Upper lobe of left lung (tissue), 4 donors: Measurements from ENCODE around the gene MYO1G.

Experiments
- EP300 ChIP-seq, 4 donors: sonication (generic); formaldehyde crosslinking; IDR thresholded peaks; one replicate each; pipeline ENCODE4 v1.5.1; 2017; ENCODE audit warnings: antibody characterized with exemption in 4 of 4, control low read depth in 2 of 4
- POLR2A ChIP-seq, 4 donors: fragments of 450-650 bp; IDR thresholded peaks; one replicate each; pipeline ENCODE4 v1.5.1; 2016 to 2017; ENCODE audit warnings: antibody characterized with exemption in 4 of 4, mild to moderate bottlenecking in 2 of 4
- TF ChIP-seq, protein P1 (sequence below), 6 experiments: fragments of 450-650 bp in 4 of 6; fragments of 200-600 bp in 2 of 6; sonication (generic) in 2 of 6; IDR thresholded peaks; one replicate each; pipeline ENCODE4 v1.5.1; 2016 to 2019; ENCODE audit warnings: antibody characterized with exemption in 6 of 6

DNA sequence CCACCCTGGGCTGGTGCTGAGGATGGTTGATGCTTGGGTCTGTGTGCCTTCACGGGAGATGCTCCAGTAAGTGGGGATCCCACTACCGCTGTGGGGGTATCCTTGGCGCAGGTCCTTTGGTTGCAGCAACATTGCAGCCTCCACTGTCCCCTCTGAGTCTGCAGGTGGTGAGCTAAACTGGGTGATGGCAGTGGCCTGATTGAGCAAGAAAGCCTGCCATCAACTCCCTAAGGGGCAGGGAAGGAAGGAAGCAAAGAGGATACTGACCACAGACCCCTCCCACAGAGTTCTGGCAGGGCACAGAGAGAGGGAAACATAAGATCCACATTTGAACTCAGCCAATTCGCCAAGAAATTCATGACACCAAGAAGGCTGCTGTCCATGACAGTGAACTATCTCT lies 43.2 kb downstream of the MYO1G start:
- TF ChIP-seq EP300 (IDR thresholded peaks at IDR 0.05) (no peak), POLR2A (IDR thresholded peaks at IDR 0.05) (no peak)
- TF ChIP-seq, protein P1, sequence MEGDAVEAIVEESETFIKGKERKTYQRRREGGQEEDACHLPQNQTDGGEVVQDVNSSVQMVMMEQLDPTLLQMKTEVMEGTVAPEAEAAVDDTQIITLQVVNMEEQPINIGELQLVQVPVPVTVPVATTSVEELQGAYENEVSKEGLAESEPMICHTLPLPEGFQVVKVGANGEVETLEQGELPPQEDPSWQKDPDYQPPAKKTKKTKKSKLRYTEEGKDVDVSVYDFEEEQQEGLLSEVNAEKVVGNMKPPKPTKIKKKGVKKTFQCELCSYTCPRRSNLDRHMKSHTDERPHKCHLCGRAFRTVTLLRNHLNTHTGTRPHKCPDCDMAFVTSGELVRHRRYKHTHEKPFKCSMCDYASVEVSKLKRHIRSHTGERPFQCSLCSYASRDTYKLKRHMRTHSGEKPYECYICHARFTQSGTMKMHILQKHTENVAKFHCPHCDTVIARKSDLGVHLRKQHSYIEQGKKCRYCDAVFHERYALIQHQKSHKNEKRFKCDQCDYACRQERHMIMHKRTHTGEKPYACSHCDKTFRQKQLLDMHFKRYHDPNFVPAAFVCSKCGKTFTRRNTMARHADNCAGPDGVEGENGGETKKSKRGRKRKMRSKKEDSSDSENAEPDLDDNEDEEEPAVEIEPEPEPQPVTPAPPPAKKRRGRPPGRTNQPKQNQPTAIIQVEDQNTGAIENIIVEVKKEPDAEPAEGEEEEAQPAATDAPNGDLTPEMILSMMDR (IDR thresholded peaks at IDR 0.05): no peak
